Upper lobe of left lung (tissue), 6 donors: Measurements from ENCODE around the gene ARHGAP24. TPM values are rescaled to one million over a fixed set of nuclear protein-coding genes. Genes with fewer than 3 reads are reported as not detected.

Source experiments
- ATAC-seq, 2 donors: fragments of 200-7000 bp; cut with Tn5 transposase; one replicate each; pipeline ENCODE4 v1.9.1; 2022; ENCODE audit warnings: mild to moderate bottlenecking in 2 of 2, moderate library complexity in 2 of 2; ENCODE audit not compliant: low FRiP score in 2 of 2
- DNase-seq, 2 donors: peaks; one replicate each; pipeline ENCODE4 v3.0.0-alpha.2; 2019 to 2020
- H3K27ac ChIP-seq, 4 donors: fragments of 200-600 bp; sonication (generic); one replicate each; pipeline ENCODE4 v1.5.1; 2016 to 2019
- H3K27me3 ChIP-seq, 4 donors: fragments of 200-600 bp; sonication (generic); one replicate each; pipeline ENCODE4 v1.5.1; 2017 to 2019
- H3K36me3 ChIP-seq, 4 donors: fragments of 200-600 bp; sonication (generic); one replicate each; pipeline ENCODE4 v1.5.1; 2016 to 2019
- H3K4me1 ChIP-seq, 4 donors: fragments of 200-600 bp; sonication (generic); one replicate each; pipeline ENCODE4 v1.5.1; 2018 to 2019
- H3K4me3 ChIP-seq, 4 donors: fragments of 200-600 bp; sonication (generic); one replicate each; pipeline ENCODE4 v1.5.1; 2017 to 2019; ENCODE audit warnings: mild to moderate bottlenecking in 2 of 4, moderate library complexity in 1 of 4
- H3K9me3 ChIP-seq, 4 donors: fragments of 200-600 bp; sonication (generic); one replicate each; pipeline ENCODE4 v1.5.1; 2018 to 2019
- CTCF ChIP-seq, 6 experiments: fragments of 450-650 bp in 4 of 6; fragments of 200-600 bp in 2 of 6; sonication (generic) in 2 of 6; IDR thresholded peaks; one replicate each; pipeline ENCODE4 v1.5.1; 2016 to 2019; ENCODE audit warnings: antibody characterized with exemption in 6 of 6
- EP300 ChIP-seq, 4 donors: sonication (generic); formaldehyde crosslinking; IDR thresholded peaks; one replicate each; pipeline ENCODE4 v1.5.1; 2017; ENCODE audit warnings: antibody characterized with exemption in 4 of 4, control low read depth in 2 of 4
- POLR2A ChIP-seq, 4 donors: fragments of 450-650 bp; IDR thresholded peaks; one replicate each; pipeline ENCODE4 v1.5.1; 2016 to 2017; ENCODE audit warnings: antibody characterized with exemption in 4 of 4, mild to moderate bottlenecking in 2 of 4
- POLR2AphosphoS5 ChIP-seq, 2 donors: sonication (generic); formaldehyde crosslinking; IDR thresholded peaks; one replicate each; pipeline ENCODE4 v1.5.1; 2017; ENCODE audit warnings: antibody characterized with exemption in 2 of 2
- WGBS, 2 donors: methylation state at CpG; one replicate each; pipeline ENCODE4 v1.1.5; 2017 to 2018; 5-methylcytosine and 5-hydroxymethylcytosine counted together
- total RNA-seq, 6 donors: library from RNA; depleted of rRNA in 4 of 6; stranded (reverse); fragments of >200 nt in 4 of 6; gene quantifications; one replicate each; pipeline versions ENCODE4 v1.1.0 to v1.2.1, GENCODE V29; 2016 to 2021
- donor health status: DM: no; HTN: no; CAD: no; lungs with moderate emphysema.
- donor health status: DM: no; HTN: yes; CAD: no; lungs with severe emphysema.

ARHGAP24 gene
- total RNA-seq, 6 donors from 2014 or later: 26.4 to 92.2 (median 52.4) TPM

GRCh38 chr4:85531560-85532341, 56.8 kb downstream of the ARHGAP24 start:
- no peak for TF ChIP-seq CTCF (IDR thresholded peaks at IDR 0.05)
- no peak for TF ChIP-seq POLR2AphosphoS5 (IDR thresholded peaks at IDR 0.05)
- TF ChIP-seq POLR2A (IDR thresholded peaks at IDR 0.05): no peak
- no peak for TF ChIP-seq EP300 (IDR thresholded peaks at IDR 0.05)
- ATAC-seq (no peak), DNase-seq (no peak)
- Histone ChIP-seq H3K9me3 (no peaks in the 10 kb centered on the region), H3K27ac (no peak overlapping the region), H3K36me3 (no peaks in the 10 kb centered on the region), H3K4me3 (no peak overlapping the region), H3K27me3 (no peaks in the 10 kb centered on the region), H3K4me1 (no peaks in the 10 kb centered on the region)
- 73 to 80% methylated on average over 1 of the region's 1 CpG for WGBS, 2 donors

DNA sequence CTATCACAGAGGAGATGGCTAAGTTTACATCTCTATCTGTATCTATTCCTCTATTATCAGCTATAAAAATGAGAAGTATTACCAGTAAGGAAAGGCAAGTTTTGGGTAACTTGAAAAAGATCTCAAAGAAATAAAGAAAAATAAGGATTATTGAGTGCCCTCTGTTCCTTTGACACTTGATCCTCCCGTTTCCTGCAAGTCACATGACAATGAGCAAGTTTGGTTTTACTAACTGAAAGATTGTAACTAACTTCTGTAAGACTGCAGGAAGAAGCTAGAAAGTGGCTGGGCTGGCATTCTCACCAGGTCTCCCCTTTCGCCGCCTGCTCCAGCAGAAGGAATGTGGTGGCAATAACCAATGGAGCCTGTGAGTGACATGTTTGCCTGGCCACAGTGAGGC, 59.2 kb downstream of the ARHGAP24 start:
- 89 to 90% methylated on average over 3 of the region's 3 CpGs for WGBS, 2 donors
- TF ChIP-seq EP300 (IDR thresholded peaks at IDR 0.05): no peak
- TF ChIP-seq POLR2A (IDR thresholded peaks at IDR 0.05): no peak
- TF ChIP-seq CTCF (IDR thresholded peaks at IDR 0.05): no peak
- no peak for TF ChIP-seq POLR2AphosphoS5 (IDR thresholded peaks at IDR 0.05)
- no peaks in the 10 kb centered on the region for H3K36me3 ChIP-seq
- ATAC-seq (no peak), DNase-seq (no peak)
- no peaks in the 10 kb centered on the region for H3K4me1 ChIP-seq
- no peaks in the 10 kb centered on the region for H3K9me3 ChIP-seq
- H3K27me3 ChIP-seq: no peaks in the 10 kb centered on the region
- H3K27ac ChIP-seq: no peak overlapping the region
- H3K4me3 ChIP-seq: no peak overlapping the region

DNA sequence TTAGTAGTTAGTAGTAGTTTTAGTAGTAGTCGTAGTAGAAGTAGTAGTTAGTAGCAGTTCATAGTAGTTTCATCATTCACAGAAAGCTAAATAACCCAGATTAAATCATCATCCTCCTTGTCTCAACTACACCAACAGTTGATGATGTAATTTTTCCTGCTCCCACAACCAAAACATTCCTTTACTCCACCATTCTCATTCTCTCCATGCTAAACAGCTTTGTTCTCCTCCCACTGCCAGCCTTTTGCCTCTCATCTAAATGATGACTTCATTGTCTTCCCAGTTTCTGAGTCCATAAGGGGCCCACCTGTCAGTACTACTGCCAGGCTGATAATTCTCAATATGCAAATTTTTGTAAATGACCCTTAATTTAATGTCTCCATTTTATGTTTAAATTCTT, 68.9 kb downstream of the ARHGAP24 start:
- ATAC-seq: no peak
- DNase-seq: no peak
- Histone ChIP-seq H3K9me3 (no peaks in the 10 kb centered on the region), H3K27me3 (no peaks in the 10 kb centered on the region), H3K4me3 (no peak overlapping the region), H3K27ac (no peak overlapping the region), H3K4me1 (no peaks in the 10 kb centered on the region), H3K36me3 (no peaks in the 10 kb centered on the region)
- TF ChIP-seq POLR2A (IDR thresholded peaks at IDR 0.05): no peak
- TF ChIP-seq EP300 (IDR thresholded peaks at IDR 0.05): no peak
- no peak for TF ChIP-seq POLR2AphosphoS5 (IDR thresholded peaks at IDR 0.05)
- TF ChIP-seq CTCF (IDR thresholded peaks at IDR 0.05): no peak
- WGBS, 2 donors: 87 to 88% methylated on average over 1 of the region's 1 CpG

GRCh38 chr4:85544751-85545150, 69.8 kb downstream of the ARHGAP24 start:
- Histone ChIP-seq H3K9me3 (no peaks in the 10 kb centered on the region), H3K27ac (no peak overlapping the region), H3K36me3 (no peaks in the 10 kb centered on the region), H3K27me3 (no peaks in the 10 kb centered on the region), H3K4me3 (no peak overlapping the region), H3K4me1 (no peaks in the 10 kb centered on the region)
- no peak for DNase-seq
- WGBS, 2 donors: 94 to 95% methylated on average over 5 of the region's 5 CpGs
- TF ChIP-seq POLR2A (IDR thresholded peaks at IDR 0.05) (no peak), EP300 (IDR thresholded peaks at IDR 0.05) (no peak), CTCF (IDR thresholded peaks at IDR 0.05) (no peak), POLR2AphosphoS5 (IDR thresholded peaks at IDR 0.05) (no peak)
- no peak for ATAC-seq

- ATAC-seq (no peak), DNase-seq (no peak)
- Histone ChIP-seq H3K36me3 (no peaks in the 10 kb centered on the region), H3K4me1 (no peaks in the 10 kb centered on the region), H3K9me3 (no peaks in the 10 kb centered on the region), H3K4me3 (no peak overlapping the region), H3K27me3 (no peaks in the 10 kb centered on the region), H3K27ac (no peak overlapping the region)
- TF ChIP-seq POLR2AphosphoS5 (IDR thresholded peaks at IDR 0.05): no peak
- no peak for TF ChIP-seq CTCF (IDR thresholded peaks at IDR 0.05)
- TF ChIP-seq EP300 (IDR thresholded peaks at IDR 0.05): no peak
- TF ChIP-seq POLR2A (IDR thresholded peaks at IDR 0.05): no peak
- WGBS, 2 donors: 88 to 92% methylated on average over 2 of the region's 2 CpGs
Measured at GRCh38 chr4:85548116-85548515, 73.2 kb downstream of the ARHGAP24 start.
